RWPE1 (cell line): ENCODE measurements around the gene CROCC.
A peak's percentile ranks its signal among the peaks of the same experiment; 100 is the strongest.

Experiments
- CTCF ChIA-PET: fragments of 350-600 bp; sonication (Branson Sonifier 250); formaldehyde crosslinking; extraction: SDS; loops from one replicate; lab custom pipeline; 2021; lab: Yijun Ruan, JAX
- POLR2A ChIA-PET: fragments of 400-600 bp; formaldehyde crosslinking; extraction: SDS; loops from one replicate; lab custom pipeline; 2020; ENCODE audit warnings: antibody characterized with exemption; ENCODE audit not compliant: low non-redundant PET; lab: Yijun Ruan, JAX
- DNase-seq: peaks from one replicate; pipeline ENCODE4 v3.0.0; 2012; ENCODE audit warnings: low spot score
- H3K27ac ChIP-seq: fragments of 450-650 bp; 2 replicates; pipeline ENCODE4 v1.5.1; 2017
- CTCF ChIP-seq: fragments of 450-650 bp; conservative IDR thresholded peaks from 2 replicates; pipeline ENCODE4 v1.5.1; 2017; ENCODE audit warnings: low read depth, mild to moderate bottlenecking

CROCC gene

GRCh38 chr1:16968372-16968771 lies 46.6 kb downstream of the CROCC start:
- no peak for DNase-seq
- TF ChIP-seq CTCF: no peak
- POLR2A ChIA-PET: no interaction called here
- H3K27ac ChIP-seq: no peak overlapping the region
- CTCF ChIA-PET: no interaction called here

- ChIA-PET POLR2A (no interaction called here), CTCF (no interaction called here)
- no peak for TF ChIP-seq CTCF
These were observed 47.4 kb downstream of the CROCC start for GRCh38 chr1:16969057-16969611.

GRCh38 chr1:16969651-16970050 lies 47.9 kb downstream of the CROCC start:
- CTCF ChIA-PET: no interaction called here
- POLR2A ChIA-PET: no interaction called here
- TF ChIP-seq CTCF: no peak
- DNase-seq: no peak
- H3K27ac ChIP-seq: no peak overlapping the region

More at GRCh38 chr1:16969057-16969611, 47.4 kb downstream of the CROCC start:
- no peak for DNase-seq
- H3K27ac ChIP-seq: 0 out of 2 replicates have a peak overlapping the region, but pooled peaks have one; percentile 24

GRCh38 chr1:16970132-16970910 lies 48.6 kb downstream of the CROCC start:
- DNase-seq: no peak
- CTCF ChIA-PET: interaction anchor here (0.6 kb wide), 2 partner anchors 35 to 81 kb away, joined by 3 to 4 read pairs; no protein-coding TSS in a partner anchor
- POLR2A ChIA-PET: no interaction called here
- H3K27ac ChIP-seq: no peak overlapping the region
- TF ChIP-seq CTCF: no peak

- no peak for DNase-seq
- POLR2A ChIA-PET: no interaction called here
- H3K27ac ChIP-seq: peak overlapping the region; percentile 53
- CTCF ChIA-PET: interaction anchor here (0.7 to 0.9 kb wide), 2 partner anchors 10 to 11 kb away, joined by 5 to 8 read pairs; no protein-coding TSS in a partner anchor
- no peak for TF ChIP-seq CTCF
These were observed 49.8 kb downstream of the CROCC start for GRCh38 chr1:16971341-16972188.
